ENCODE results near the gene COX11. TPM values are rescaled to one million over a fixed set of nuclear protein-coding genes. Genes with fewer than 3 reads are reported as not detected.
A peak's percentile ranks its signal among the peaks of the same experiment; 100 is the strongest.

Gene COX11
- total RNA-seq, 4 donors from 2014 or later: 19.3 to 63.4 (median 37.5) TPM

DNA sequence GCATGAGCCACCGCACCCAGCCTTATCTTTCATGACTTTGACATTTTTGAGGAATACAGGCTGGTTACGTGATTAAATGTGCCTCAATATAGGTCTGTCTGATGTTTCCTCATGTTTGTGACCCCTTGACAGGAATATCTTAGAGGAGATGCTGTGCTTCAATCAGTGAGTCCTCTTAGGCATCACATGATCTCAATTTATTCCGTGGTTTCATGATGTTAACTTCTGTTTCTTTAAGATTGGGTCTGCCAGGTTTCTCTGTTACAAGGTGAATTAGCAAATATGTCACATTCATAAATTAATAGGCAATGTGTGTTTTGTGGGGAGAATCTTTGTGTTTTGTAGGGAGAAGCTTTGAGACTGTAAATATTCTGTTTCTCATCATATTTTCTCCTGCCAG is 3.4 kb upstream of the COX11 start:
- Histone ChIP-seq H3K4me3 (no peak overlapping the region), H3K9me3 (no peaks in the 10 kb centered on the region), H3K4me1 (peaks cover 5 to 26% (median 19%) of the 10 kb centered on the region in 4 donors), H3K27me3 (no peaks in the 10 kb centered on the region), H3K27ac (no peak overlapping the region), H3K36me3 (no peaks in the 10 kb centered on the region)
- no peak for DNase-seq
- no peak for TF ChIP-seq EP300 (IDR thresholded peaks at IDR 0.05; ENCODE audit: low read depth)
- intact Hi-C loops (cut with DNase I; ENCODE audit: low total_unique reads): no loop called here
- in situ Hi-C loops (cut with MboI; ENCODE audit: low pct_ligation_motif_present in 1 of 4, low pct_unique_long_range_greater_than_20kb in 1 of 4, low sequenced_read_pairs in 3 of 4): no loop called here
- 93% methylated on average over 3 of the region's 3 CpGs for WGBS, 2 donors (ENCODE audit: low coverage in 1 of 2)

DNA sequence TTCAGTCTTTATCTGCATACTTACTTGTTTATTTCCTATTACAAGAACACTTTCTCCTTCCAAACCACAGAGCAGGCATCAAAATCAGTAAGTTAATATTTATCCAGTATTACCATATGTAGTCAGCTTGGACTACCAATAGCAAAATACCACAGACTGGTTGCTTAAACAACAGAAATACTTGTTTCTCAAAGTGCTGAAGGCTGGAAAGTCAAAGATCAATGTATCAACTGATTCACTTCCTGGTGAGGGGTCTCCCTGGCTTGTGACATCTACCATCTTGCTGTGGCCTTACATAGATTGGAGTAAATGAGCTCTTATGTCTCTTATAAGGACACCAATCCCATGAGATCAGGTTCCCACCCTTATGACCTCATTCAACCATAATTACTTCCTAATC is 2.7 kb upstream of the COX11 start:
- H3K4me1 ChIP-seq: peaks cover 5 to 31% (median 22%) of the 10 kb centered on the region in 4 donors

DNA sequence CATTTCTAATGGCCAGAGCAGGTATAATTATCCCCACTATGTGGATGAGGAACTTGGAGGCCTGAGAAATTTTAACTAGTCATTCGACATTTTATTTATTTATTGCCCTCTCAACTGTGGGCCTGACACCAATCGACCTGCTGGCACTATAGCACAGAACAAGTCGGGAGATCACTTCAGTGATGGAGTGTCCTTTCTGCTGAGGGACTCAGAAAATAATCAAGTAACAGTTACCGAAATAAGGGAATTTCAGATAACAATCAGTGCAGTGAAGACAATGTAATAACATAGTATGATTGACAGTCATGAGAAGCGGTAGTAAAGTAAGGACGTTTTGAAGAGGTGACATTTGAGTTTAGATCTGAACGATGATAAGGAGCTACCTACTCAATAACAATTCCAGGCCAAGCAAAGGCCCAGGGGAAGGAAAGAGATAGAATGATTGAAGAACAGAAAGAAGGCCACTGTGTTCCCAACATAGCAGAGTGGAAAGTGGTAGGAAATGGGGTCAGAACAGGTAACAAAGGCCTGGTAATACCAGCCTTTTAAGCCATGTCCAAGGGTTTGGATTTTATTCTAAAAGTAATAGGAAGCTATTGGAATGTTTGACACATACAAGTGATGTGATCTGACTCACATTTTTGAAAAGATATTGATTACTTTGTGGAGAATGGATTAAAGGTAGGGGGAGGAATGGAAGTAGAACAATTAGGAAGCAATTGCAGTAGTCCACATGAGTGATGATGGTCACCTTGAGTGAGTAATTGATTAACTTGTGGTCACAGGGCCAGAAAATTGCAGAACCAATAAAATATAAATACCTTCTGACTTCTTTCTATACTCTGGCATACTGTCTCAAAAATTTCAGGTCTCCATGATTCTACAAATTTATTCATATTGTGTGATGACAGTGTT is 1.5 kb upstream of the COX11 start:
- intact Hi-C loops (cut with DNase I; ENCODE audit: low total_unique reads): no loop called here
- DNase-seq: no peak
- TF ChIP-seq, protein P1, sequence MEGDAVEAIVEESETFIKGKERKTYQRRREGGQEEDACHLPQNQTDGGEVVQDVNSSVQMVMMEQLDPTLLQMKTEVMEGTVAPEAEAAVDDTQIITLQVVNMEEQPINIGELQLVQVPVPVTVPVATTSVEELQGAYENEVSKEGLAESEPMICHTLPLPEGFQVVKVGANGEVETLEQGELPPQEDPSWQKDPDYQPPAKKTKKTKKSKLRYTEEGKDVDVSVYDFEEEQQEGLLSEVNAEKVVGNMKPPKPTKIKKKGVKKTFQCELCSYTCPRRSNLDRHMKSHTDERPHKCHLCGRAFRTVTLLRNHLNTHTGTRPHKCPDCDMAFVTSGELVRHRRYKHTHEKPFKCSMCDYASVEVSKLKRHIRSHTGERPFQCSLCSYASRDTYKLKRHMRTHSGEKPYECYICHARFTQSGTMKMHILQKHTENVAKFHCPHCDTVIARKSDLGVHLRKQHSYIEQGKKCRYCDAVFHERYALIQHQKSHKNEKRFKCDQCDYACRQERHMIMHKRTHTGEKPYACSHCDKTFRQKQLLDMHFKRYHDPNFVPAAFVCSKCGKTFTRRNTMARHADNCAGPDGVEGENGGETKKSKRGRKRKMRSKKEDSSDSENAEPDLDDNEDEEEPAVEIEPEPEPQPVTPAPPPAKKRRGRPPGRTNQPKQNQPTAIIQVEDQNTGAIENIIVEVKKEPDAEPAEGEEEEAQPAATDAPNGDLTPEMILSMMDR (IDR thresholded peaks at IDR 0.05): no peak
- TF ChIP-seq POLR2AphosphoS5 (IDR thresholded peaks at IDR 0.05) (no peak), POLR2A (IDR thresholded peaks at IDR 0.05) (no peak), EP300 (IDR thresholded peaks at IDR 0.05; ENCODE audit: low read depth) (no peak)
- peak overlapping the region in 2 of 4 donors; percentile 79 to 99 for H3K4me3 ChIP-seq
- peak overlapping the region; percentile 86 to 95 (median 91) for H3K27ac ChIP-seq
- no peaks in the 10 kb centered on the region for H3K27me3 ChIP-seq
- H3K36me3 ChIP-seq: no peaks in the 10 kb centered on the region
- WGBS, 2 donors (ENCODE audit: low coverage in 1 of 2): 28 to 36% methylated on average over 4 to 7 of the region's 7 CpGs
- no peaks in the 10 kb centered on the region for H3K9me3 ChIP-seq
- H3K4me1 ChIP-seq: peaks cover 5 to 32% (median 22%) of the 10 kb centered on the region in 4 donors
- in situ Hi-C loops (cut with MboI; ENCODE audit: low pct_ligation_motif_present in 1 of 4, low pct_unique_long_range_greater_than_20kb in 1 of 4, low sequenced_read_pairs in 3 of 4): no loop called here

More for the DNA sequence above, 2.7 kb upstream of the COX11 start:
- no peak overlapping the region for H3K4me3 ChIP-seq
- no peak for DNase-seq
- H3K36me3 ChIP-seq: no peaks in the 10 kb centered on the region
- TF ChIP-seq POLR2AphosphoS5 (IDR thresholded peaks at IDR 0.05): no peak
- TF ChIP-seq, protein P1 (IDR thresholded peaks at IDR 0.05): no peak
- no peak for TF ChIP-seq EP300 (IDR thresholded peaks at IDR 0.05; ENCODE audit: low read depth)
- TF ChIP-seq POLR2A (IDR thresholded peaks at IDR 0.05): no peak
- in situ Hi-C loops (cut with MboI; ENCODE audit: low pct_ligation_motif_present in 1 of 4, low pct_unique_long_range_greater_than_20kb in 1 of 4, low sequenced_read_pairs in 3 of 4) (no loop called here), intact Hi-C loops (cut with DNase I; ENCODE audit: low total_unique reads) (no loop called here)
- no peaks in the 10 kb centered on the region for H3K9me3 ChIP-seq
- H3K27ac ChIP-seq: no peak overlapping the region
- H3K27me3 ChIP-seq: no peaks in the 10 kb centered on the region

DNA sequence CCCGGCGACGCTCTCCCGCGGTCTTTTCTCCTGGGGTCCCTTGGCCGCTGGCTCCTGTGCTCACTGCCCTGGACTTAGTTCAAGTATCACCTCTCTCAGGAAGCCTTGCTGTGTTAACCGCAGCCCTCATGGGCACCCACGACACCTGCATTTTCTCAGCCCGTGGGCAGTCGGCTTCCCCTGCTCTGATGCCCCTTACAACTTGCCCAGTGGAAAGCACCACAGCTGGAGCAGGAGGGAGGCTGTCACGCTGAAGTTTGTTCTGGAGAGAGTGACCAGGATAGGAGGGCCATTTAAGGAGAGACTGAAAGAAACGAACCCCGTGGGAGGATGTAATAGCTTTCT is 506 bp upstream of the COX11 start:
- H3K9me3 ChIP-seq: no peaks in the 10 kb centered on the region
- no peaks in the 10 kb centered on the region for H3K27me3 ChIP-seq
- in situ Hi-C loops (cut with MboI; ENCODE audit: low pct_ligation_motif_present in 1 of 4, low pct_unique_long_range_greater_than_20kb in 1 of 4, low sequenced_read_pairs in 3 of 4): no loop called here
- intact Hi-C loops (cut with DNase I; ENCODE audit: low total_unique reads): no loop called here
- H3K4me1 ChIP-seq: peaks cover 5 to 32% (median 22%) of the 10 kb centered on the region in 4 donors
- peaks cover 0 to 8% (median 4%) of the 10 kb centered on the region in 4 donors for H3K36me3 ChIP-seq
- peak overlapping the region; percentile 75 to 99 (median 88) for H3K4me3 ChIP-seq
- H3K27ac ChIP-seq: peak overlapping the region; percentile 86 to 95 (median 91)
- TF ChIP-seq, protein P1 (IDR thresholded peaks at IDR 0.05): no peak
- TF ChIP-seq POLR2A (IDR thresholded peaks at IDR 0.05): no peak
- TF ChIP-seq POLR2AphosphoS5 (IDR thresholded peaks at IDR 0.05): no peak
- no peak for TF ChIP-seq EP300 (IDR thresholded peaks at IDR 0.05; ENCODE audit: low read depth)
- WGBS, 2 donors (ENCODE audit: low coverage in 1 of 2): 0% methylated on average over 3 to 13 of the region's 13 CpGs
- peak; percentile 28 for DNase-seq

Data from transverse colon (tissue), 4 donors.